ENCODE measurements around the gene HSPA4.
"Not testable (repeated sequence)": the region's sequence is repeated elsewhere in the genome, so short reads cannot be mapped to it uniquely, and the experiment has no call there.

HSPA4 gene

DNA sequence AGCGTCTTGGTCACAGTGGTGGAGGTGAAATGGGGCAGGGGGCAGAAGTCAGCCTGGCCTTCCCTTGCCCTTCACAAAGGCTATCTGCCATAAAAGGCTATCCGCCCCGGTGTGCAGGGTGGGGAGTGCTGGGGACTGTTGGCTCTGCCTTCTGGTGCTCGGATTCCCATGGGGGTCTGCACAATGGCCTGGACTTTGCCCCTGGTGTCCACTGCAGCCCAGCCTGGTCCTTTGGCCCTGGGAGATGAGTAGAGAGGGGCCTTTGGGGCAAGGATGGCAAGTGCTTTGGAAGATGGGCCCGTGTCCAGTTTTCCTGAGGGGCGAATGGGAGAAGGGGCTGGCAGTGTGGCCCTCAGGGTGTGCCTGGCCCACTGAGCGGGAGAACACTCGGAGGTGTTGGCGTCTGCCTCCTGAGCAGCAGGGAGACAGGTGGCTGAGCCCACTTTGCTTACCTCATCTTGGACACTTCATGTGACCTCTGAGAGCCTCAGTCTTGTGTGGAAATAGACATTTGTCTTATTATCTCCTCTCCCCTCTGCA, 69.9 kb downstream of the HSPA4 start:
- no peak for DNase-seq (ENCODE audit: low read depth in 1 of 2, low spot score in 1 of 2)

DNA sequence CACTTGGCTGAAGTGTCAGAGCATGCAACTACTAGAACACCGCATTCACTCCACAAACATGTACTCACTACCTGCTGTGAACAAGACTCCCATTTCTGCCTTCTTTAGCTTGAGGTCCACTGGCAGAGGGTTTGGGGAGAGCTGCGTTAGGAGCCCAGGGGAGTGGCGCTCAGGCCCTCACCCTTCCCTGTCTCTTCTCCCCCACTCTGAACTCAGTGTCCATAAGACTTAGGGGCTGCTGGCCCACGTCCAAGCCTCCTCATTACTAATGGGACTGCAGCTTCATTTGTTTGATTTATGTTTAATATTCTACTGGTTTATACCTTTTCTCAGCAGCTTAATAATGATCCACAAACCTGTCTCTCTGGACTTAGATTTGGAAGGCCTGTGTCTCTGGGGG, 70.9 kb downstream of the HSPA4 start:
- no peak for DNase-seq (ENCODE audit: low read depth in 1 of 2, low spot score in 1 of 2)

DNA sequence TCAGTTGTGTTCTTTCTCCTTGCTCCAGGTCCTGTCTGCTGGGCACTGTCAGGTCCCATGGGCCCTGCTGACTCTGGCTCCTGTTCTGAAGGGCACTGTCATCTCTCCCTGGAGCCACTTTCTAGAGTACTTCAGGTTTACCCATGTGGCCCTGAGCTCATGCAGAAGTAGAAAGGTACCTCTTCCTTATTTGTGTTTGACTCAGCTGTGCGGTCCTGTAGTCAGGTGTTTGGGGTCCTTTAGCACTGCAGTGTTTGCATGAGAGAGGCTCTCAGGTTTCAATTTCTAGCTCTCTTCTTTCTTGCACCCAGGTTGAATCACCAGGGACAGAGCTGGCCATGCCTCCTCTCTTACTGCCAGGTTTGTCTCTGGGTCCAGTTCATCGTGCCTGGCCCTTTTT, 71.5 kb downstream of the HSPA4 start:
- no peak for DNase-seq (ENCODE audit: low read depth in 1 of 2, low spot score in 1 of 2)

DNA sequence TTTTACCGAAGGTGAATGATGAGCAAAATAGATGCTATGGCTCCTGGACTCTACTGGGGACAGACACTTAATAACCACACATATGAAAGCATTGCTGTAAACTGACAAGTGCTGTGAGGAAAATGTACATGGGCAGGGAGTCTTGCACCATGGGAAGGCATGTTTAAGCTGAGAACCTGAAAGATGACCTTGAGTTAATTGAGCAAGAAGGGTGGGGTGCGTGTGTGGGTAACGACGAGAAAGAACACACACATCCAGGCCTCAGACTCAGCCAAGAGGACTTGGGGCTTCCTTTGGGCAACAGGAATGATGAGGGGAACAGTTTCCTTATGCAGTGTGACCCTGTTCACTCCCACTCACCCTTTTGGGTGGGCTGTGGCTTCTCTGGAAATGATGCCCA, 73.1 kb downstream of the HSPA4 start:
- DNase-seq (ENCODE audit: low read depth in 1 of 2, low spot score in 1 of 2) = no peak

DNA sequence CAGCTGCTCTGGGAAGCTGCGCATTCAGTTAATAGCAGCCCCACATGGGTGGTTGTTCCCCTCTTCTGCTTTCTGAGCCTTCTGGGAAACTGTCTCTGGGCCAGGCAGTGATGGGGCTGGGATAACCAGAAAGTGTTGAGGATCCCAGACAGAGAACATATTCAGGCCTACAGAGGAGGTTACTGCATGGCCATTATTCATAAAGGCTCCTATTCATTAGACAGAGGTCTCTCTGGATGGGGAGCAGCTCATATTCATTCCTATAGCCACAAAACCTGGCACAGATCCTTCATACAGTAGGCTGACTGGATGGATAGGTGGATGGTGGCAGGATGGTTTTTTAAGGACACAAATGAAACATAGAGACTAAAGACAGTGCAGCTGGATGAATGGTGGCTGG, 76.3 kb downstream of the HSPA4 start:
- no peak for DNase-seq (ENCODE audit: low read depth in 1 of 2, low spot score in 1 of 2)

DNA sequence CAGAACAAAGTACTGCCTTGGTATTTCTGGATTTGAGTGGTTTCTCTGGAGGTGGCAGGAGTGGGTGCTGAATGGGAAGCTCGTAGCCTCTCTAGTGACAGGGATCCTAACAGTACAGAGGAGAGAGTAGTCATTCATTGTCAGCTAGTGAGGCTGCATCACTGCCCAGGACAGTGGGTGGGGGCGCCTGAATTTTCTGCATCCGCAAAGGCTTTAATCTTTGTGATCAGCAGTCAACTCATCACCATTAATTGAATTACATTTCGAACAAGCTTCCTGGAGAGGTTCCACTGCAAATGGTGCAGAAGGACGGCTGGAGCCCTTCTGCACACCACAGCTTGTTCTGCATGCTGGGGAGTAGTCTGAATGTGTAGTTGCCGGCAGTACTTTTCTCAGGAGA, 77.5 kb downstream of the HSPA4 start:
- DNase-seq (ENCODE audit: low read depth in 1 of 2, low spot score in 1 of 2) = no peak

DNA sequence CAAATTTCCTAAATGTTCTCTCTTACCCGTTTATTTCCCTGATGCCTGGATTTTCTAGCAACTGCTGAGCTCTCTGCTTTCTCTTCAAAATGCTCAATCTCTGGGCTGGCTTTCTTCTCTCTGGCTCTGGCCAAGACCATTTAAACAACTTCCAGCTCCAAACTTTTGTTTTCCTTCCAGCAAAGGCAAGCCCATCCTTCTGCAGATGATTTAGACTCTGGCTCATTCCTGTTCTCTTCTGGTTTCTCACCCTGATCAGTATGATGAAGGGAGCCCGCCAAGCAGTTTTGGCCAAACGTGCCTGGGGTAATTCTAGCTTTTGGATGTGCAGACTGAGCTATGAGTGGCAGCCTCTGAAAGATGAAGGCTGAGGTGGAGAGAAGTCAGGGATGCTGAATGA, 78.1 kb downstream of the HSPA4 start:
- DNase-seq (ENCODE audit: low read depth in 1 of 2, low spot score in 1 of 2) = no peak

DNA sequence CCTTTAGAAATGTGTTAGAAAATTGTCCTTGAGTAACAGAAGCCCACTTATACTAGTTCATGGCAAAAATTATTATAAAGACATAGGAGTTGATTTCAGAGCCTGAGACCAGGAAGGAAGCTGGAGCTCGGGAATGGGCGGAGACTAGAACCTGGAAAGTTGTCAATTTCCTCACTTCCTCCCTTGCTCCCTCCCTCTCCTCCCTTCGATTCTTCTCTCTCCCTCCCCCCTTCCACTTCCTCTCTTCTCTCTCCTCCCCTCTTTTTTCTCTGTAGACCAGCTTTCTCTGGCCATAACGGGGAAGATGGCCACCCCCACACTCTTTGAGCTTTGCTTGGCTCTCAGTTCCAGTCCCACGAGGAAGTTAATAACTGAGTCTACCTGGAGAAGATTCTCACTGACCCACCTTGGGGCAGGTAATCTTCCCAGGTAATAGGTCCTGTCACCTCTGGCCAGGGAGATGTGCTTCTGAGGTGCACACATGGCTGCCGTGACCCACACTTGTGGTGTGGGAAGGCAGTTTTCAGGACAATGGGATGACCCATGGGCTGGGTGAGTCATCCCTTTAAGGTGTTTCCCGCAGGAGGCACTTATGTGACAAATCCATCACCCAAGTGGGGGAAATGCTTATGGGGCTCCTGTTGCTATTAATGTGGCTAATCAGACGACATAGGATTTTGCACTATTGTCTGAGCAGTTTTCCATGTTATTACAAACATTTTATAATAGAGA, 78.7 kb downstream of the HSPA4 start:
- no peak for DNase-seq (ENCODE audit: low read depth in 1 of 2, low spot score in 1 of 2)

DNA sequence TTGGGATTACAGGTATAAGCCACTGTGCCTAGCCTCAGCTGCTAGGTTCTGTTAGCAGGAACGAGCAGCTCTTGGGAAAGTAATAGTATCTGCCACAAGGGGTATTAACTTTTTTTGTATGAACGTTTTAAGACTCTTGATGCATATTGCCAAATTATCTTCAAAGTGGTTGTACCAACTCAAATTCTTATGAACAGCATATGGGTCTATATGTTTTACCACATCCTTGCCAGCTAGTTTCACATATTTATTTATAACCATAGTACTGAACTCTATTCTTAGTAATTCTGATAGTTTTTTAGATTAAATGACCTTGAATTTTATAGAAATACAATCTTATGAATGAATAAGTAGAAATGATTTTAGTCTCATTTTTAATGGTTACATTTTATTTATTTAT, 80.9 kb downstream of the HSPA4 start:
- no peak for DNase-seq (ENCODE audit: low read depth in 1 of 2, low spot score in 1 of 2)

DNA sequence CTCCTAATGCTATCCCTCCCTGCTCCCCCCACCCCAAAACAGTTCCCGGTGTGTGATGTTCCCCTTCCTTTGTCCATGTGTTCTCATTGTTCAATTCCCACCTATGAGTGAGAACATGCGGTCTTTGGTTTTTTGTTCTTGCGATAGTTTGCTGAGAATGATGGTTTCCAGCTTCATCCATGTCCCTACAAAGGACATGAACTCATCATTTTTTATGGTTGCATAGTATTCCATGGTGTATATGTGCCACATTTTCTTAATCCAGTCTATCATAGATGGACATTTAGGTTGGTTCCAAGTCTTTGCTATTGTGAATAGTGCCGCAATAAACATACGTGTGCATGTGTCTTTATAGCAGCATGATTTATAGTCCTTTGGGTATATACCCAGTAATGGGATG, 81.4 kb downstream of the HSPA4 start:
- DNase-seq (ENCODE audit: low read depth in 1 of 2, low spot score in 1 of 2) = not testable (repeated sequence)

DNA sequence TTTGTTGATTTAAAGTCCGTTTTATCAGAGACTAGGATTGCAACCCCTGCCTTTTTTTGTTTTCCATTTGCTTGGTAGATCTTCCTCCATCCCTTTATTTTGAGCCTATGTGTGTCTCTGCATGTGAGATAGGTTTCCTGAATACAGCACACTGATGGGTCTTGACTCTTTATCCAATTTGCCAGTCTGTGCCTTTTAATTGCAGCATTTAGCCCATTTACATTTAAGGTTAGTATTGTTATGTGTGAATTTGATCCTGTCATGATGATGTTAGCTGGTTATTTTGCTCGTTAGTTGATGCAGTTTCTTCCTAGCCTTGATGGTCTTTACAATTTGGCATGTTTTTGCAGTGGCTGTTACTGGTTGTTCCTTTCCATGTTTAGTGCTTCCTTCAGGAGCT, 85.1 kb downstream of the HSPA4 start:
- DNase-seq (ENCODE audit: low read depth in 1 of 2, low spot score in 1 of 2) = not testable (repeated sequence)

DNA sequence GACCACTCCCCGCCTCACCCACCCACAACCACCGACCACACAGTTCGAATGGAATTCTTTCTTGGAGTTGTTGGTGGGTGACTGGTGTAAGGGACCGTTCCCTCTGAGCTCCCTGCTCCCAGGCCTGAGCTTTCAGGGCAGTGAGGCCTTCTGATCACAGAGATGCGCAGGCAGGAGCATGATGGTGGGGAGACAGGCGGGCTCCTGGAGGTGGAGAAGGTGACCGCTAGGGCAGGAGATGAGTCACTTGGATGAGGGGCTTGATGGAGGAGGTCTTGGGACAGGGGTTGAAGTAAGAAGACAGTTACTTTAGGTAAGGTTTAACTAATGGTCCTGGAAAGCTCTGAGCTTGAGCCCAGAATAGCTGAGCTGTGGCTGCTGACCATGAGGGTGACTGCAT, 88.5 kb downstream of the HSPA4 start:
- DNase-seq (ENCODE audit: low read depth in 1 of 2, low spot score in 1 of 2) = no peak

DNA sequence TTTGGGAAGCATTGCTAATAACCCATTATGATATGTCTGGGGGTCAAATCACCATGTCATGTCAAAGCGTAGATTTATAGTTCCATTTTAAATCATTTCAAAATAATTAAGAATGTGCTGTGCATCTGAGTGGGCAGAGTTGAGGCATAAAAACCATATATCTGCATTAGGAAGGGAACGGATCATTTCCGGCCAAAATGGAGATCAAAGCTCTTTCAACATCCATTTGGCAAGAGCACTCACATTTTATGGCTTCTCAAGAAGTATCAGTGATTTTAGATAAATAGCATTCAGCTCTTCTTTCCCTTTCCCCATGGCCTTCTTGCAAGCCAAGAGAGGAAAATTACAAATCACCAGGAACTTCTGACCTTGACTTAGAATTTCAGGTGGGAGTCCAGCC, 89.9 kb downstream of the HSPA4 start:
- no peak for DNase-seq (ENCODE audit: low read depth in 1 of 2, low spot score in 1 of 2)

DNA sequence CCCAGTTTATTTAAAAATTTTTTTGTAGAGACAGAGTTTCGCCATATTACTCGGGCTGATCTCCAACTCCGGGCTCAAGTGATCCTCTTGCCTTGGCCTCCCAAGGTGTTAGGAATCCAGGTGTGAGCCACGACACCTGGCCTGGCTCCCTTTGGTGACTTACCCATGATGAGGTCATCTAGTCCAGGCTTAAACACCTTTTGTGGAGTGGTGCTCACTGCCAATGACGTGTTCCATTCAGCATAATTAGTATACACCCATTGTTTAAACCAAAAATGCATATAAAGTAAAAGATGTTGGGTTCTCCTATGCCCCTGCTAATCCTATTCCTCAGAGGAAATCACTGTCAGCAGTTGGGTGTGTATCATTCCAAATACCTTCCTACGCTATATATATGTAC, 91.0 kb downstream of the HSPA4 start:
- no peak for DNase-seq (ENCODE audit: low read depth in 1 of 2, low spot score in 1 of 2)

DNA sequence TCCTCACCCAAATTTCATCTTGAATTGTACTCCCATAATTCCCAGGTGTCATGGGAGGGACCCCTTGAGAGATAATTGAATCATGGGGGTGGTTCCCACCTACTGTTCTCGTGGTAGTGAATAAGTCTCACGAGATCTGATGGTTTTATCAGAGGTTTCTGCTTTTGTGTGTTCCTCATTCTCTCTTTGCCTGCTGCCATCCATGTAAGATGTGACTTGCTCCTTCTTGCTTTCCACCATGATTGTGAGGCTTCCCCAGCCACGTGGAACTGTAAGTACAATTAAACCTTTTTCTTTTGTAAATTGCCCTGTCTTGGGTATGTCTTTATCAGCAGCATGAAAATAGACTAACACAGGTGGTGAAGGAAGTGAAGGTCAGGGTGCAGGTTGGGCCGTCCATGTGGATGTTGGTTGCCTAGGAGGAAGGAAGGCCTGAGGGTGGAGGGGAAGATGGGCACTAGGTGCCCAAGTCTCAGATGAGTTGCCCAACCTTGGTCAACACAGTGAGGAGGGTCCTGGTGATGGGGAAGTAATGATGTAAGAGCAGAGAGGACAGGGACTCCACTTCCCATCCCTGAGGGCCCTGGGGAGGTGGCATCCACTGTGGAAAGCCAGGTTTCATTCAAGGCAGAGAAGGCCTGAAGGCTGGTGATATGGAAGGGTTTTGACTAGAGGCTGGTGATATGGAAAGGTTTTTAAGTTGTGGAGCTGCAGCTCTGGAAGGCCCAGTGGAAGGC, 92.6 kb downstream of the HSPA4 start:
- DNase-seq (ENCODE audit: low read depth in 1 of 2, low spot score in 1 of 2) = no peak

DNA sequence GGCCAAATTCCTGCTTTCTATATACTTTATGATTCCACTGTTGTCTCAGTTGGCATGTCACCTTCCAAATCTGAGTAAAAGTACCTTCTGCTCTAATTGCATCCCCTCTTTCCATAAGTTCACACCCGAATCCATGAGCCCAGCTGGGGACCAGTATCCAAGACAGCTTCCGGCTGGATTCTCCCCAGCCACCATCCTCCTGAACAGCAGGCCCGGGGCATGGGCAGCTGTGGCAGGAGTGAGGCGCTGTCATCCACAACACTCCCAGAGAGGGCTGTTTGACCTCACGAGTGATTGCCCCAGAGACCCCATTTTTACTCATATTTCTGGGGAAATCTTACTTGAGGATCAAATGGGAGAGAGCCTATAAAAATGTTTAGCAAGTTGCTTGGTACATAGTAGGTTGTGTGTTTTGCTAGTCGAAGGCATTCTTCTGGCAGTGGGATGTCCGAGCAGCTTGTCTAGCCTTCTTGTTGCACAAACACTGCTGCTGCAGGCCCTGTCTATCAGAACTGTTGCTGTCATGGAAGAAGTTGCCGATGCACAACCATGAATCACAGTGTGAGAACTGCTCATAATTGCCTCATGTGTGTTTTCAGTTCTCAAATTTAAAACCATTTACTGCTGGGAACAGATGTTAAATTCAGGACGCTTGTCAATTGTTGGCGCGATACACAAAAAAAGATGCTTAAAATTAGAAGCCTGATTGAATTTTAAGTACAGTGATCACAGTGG, 93.8 kb downstream of the HSPA4 start:
- DNase-seq (ENCODE audit: low read depth in 1 of 2, low spot score in 1 of 2) = no peak

DNA sequence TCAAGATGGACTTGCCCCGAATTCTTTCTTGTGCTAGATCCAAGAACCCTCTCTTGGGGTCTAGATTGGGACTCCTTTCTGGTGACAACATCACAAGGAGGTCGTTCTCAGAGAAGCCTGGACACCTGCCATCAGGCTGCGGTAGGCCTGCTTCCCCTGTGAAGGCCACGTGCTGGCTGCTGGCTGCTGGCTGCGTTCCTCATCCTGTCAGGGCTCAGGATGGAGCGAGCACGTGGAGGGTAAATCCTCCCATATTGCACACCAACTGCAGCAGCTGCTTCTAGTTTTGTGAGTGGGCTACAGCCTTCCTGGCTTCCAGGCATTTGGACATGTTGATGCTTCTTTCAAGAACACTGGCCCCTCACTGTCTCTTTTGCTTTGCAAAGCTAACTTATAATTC, 95.6 kb downstream of the HSPA4 start:
- DNase-seq (ENCODE audit: low read depth in 1 of 2, low spot score in 1 of 2) = no peak

DNA sequence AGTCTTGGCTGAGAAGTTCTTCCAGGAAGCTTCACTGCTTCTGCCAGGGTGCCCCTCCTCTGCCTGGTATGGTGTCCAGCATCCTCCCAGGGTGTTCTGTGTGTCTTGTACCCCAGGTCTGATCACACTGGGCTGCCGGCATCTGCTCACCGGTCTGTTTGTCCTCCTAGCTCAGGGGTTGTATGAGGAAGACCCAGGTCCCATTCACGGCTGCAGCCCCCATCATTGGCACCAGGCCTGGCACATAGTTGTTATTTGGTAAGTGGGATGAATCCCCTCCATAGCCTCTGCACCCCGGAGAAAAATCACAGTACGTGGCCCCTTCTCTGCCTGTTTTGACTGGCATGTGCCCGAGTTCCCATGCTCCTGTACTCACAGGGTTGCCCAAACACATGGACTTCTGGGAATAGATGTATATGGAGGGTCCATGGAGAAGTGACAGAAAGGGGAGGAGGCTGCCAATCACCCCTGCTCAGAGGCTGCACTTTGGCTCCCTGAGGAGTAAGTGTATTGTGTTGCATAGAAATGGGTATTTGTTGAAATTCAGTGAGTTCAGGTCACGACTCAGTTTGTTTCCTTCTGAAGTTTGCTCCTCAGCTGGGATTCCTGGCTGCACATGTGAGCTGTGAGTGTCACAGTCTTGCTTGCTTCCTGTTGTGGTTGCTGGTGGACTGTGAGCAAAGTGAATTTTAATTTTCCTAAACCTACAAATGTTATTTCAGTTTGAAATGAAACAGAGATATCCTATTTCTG, 96.2 kb downstream of the HSPA4 start:
- no peak for DNase-seq (ENCODE audit: low read depth in 1 of 2, low spot score in 1 of 2)

DNA sequence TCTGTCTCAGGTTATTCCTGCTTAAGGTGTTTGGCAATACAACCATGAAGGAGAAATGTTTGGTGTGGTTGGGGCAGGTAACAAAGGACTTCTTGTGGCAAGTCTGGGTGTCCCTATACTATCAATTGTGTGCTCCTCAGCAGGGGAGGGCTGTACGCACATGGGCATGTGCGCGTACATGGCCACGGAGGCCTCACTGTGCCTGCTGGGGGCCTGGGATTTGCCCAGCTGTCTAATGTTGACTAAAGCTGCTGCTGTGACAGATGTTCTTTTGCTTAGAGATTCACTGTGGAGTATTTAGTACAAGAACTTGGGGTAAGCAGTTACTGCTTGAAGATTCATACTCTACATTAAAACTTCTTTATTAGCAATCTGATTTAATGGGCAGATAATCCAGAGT, 97.5 kb downstream of the HSPA4 start:
- DNase-seq (ENCODE audit: low read depth in 1 of 2, low spot score in 1 of 2) = no peak

DNA sequence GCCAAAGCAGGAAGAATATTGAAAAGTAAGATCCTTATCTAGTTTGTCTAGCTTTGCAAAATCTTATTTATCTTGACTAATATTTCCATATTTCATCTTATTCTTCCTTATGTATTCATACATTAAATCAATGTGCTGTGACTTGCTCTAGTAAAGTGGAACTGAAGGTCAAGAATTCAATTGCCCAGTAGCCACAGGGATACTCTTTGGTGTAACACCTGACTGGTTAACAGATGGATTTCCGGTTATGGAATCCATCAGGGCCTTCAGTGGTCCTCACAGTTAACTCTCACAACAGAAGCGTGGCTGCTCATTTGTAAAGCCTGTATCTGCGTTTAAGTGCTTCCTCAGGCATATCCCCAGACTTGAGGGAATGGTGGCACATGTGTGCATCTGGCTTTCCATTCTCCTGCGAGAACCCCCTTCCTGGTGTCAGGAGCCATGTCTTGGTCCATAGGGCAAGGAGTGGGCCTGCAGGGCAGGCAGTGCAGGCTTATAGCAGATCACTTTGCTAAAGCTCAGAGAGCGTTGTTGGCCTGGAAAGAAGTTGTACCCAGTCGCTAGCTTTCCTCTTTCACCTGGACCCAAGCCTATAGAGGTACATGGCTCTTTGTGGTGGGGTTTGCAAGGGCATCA, 99.2 kb downstream of the HSPA4 start:
- DNase-seq (ENCODE audit: low read depth in 1 of 2, low spot score in 1 of 2) = no peak
